Adrenal gland (tissue), 12 donors: ENCODE measurements around the gene THADA. TPM values are rescaled to one million over a fixed set of nuclear protein-coding genes. Genes with fewer than 3 reads are reported as not detected.

Experiments used
- DNase-seq, 7 donors: peaks; one replicate each; pipeline ENCODE4 v3.0.0-alpha.2; 2019 to 2020
- H3K27ac ChIP-seq, 5 donors: fragments of 200-600 bp; sonication (generic) in 4 of 5; 1 replicate in 3 of 5; 2 replicates in 2 of 5; pipeline versions ENCODE4 v1.5.1 to v1.8.0; 2016 to 2020; ENCODE audit warnings: mild to moderate bottlenecking in 1 of 5
- H3K27me3 ChIP-seq: fragments of 200-600 bp; 2 replicates; pipeline ENCODE4 v1.8.0; 2021
- H3K36me3 ChIP-seq, 2 donors: fragments of 200-600 bp; replicated peaks in 1 of 2; 1 replicate in 1 of 2; 2 replicates in 1 of 2; pipeline versions ENCODE4 v1.5.1 to v1.8.0; 2018 to 2022
- H3K4me1 ChIP-seq, 2 donors: fragments of 200-600 bp; replicated peaks in 1 of 2; 1 replicate in 1 of 2; 2 replicates in 1 of 2; pipeline versions ENCODE4 v1.5.1 to v1.8.0; 2018 to 2021
- H3K4me3 ChIP-seq, 4 donors: fragments of 200-600 bp; sonication (generic) in 3 of 4; one replicate each; pipeline ENCODE4 v1.5.1; 2016 to 2018
- H3K9me3 ChIP-seq, 3 donors: fragments of 200-600 bp; sonication (generic) in 1 of 3; replicated peaks in 1 of 3; 1 replicate in 2 of 3; 2 replicates in 1 of 3; pipeline versions ENCODE4 v1.5.1 to v1.8.0; 2016 to 2021
- CTCF ChIP-seq, 6 experiments: fragments of 450-650 bp in 4 of 6; fragments of 200-600 bp in 2 of 6; sonication (generic) in 1 of 6; IDR thresholded peaks; 1 replicate in 5 of 6; 2 replicates in 1 of 6; pipeline versions ENCODE4 v1.5.1 to v1.8.0; 2016 to 2021; ENCODE audit warnings: antibody characterized with exemption in 6 of 6, mild to moderate bottlenecking in 2 of 6, moderate library complexity in 1 of 6
- POLR2A ChIP-seq, 2 donors: fragments of 450-650 bp; IDR thresholded peaks; one replicate each; pipeline ENCODE4 v1.6.1; 2017; ENCODE audit warnings: antibody characterized with exemption in 2 of 2, mild to moderate bottlenecking in 2 of 2, moderate library complexity in 1 of 2
- WGBS, 4 donors: extraction: QIAGEN DNeasy Blood & Tissue Kit in 2 of 4; methylation state at CpG; one replicate each; pipeline versions ENCODE4 v1.1.5 to v1.1.7; 2013 to 2017; 5-methylcytosine and 5-hydroxymethylcytosine counted together
- intact Hi-C, 2 donors: fragments of 100-400 bp; cut with DNase I; formaldehyde crosslinking; loops; one replicate each; pipeline versions ENCODE4 v1.14.1 to v1.15.0; 2022 to 2023
- polyA plus RNA-seq, 3 donors: library from polyadenylated mRNA; stranded (reverse); fragments of 200-250 nt in 2 of 3; fragments of 350-450 nt in 1 of 3; fragmentation: Illumina TruSeq in 1 of 3; extraction: RNeasy Lipid Tissue Mini Kit (QIAGEN cat#74804) in 1 of 3; gene quantifications; one replicate each; pipeline ENCODE4 v1.2.3, GENCODE V29; 2013 to 2014
- total RNA-seq, 9 donors: library from RNA; depleted of rRNA in 4 of 9; stranded (reverse); fragments of >200 nt in 4 of 9; fragments of 120-200 nt in 1 of 9; fragmentation: NEBNext Ultra II Directional in 1 of 9; extraction: Animal tissue kit (Norgen Biotek cat#: 25700) in 1 of 9; gene quantifications; one replicate each; pipeline versions ENCODE4 v1.1.0 to v1.2.4, GENCODE V29; 2013 to 2023
- donor health status: healthy with polysubstance abuse.
- donor health status: Bipolar disorder and iron deficiency.
- donor health status: DM: yes; HTN: yes; CAD: no.
- donor health status: DM: no; HTN: no; CAD: no.
- donor health status: DM: no; HTN: no; CAD: no.
- donor health status: DM: yes; HTN: yes; CAD: no.

Gene THADA
- total and polyA plus RNA-seq, 12 donors: 14.1 to 38.4 (median 25.4) TPM

- Histone ChIP-seq H3K27ac (peak overlapping the region in 1 of 5 donors; percentile 84), H3K27me3 (no peaks in the 10 kb centered on the region), H3K9me3 (no peaks in the 10 kb centered on the region), H3K4me3 (no peak overlapping the region), H3K36me3 (no peaks in the 10 kb centered on the region), H3K4me1 (peaks cover 43 to 53% of the 10 kb centered on the region in 2 donors)
- 85 to 93% (median 90%) methylated on average over 13 of the region's 13 CpGs for WGBS, 4 donors
- TF ChIP-seq POLR2A (IDR thresholded peaks at IDR 0.05): no peak
- TF ChIP-seq CTCF (IDR thresholded peaks at IDR 0.05): no peak
- DNase-seq: no peak
- intact Hi-C loops: no loop called here
These were observed 253.7 kb downstream of the THADA start for GRCh38 chr2:43341959-43342757.

GRCh38 chr2:43340945-43341356, 254.9 kb downstream of the THADA start:
- peaks cover 36 to 47% of the 10 kb centered on the region in 2 donors for H3K4me1 ChIP-seq
- H3K4me3 ChIP-seq: no peak overlapping the region
- no peaks in the 10 kb centered on the region for H3K9me3 ChIP-seq
- H3K27me3 ChIP-seq: no peaks in the 10 kb centered on the region
- DNase-seq: no peak
- TF ChIP-seq CTCF (IDR thresholded peaks at IDR 0.05): no peak
- TF ChIP-seq POLR2A (IDR thresholded peaks at IDR 0.05): no peak
- no peaks in the 10 kb centered on the region for H3K36me3 ChIP-seq
- intact Hi-C loops: no loop called here
- 91 to 97% (median 93%) methylated on average over 1 of the region's 1 CpG for WGBS, 4 donors
- peak overlapping the region in 2 of 5 donors; percentile 16 to 56 for H3K27ac ChIP-seq

- Histone ChIP-seq H3K27me3 (no peaks in the 10 kb centered on the region), H3K27ac (peak overlapping the region in 2 of 5 donors; percentile 37 to 56), H3K36me3 (no peaks in the 10 kb centered on the region), H3K9me3 (no peaks in the 10 kb centered on the region), H3K4me3 (no peak overlapping the region), H3K4me1 (peaks cover 28 to 38% of the 10 kb centered on the region in 2 donors)
- intact Hi-C loops: no loop called here
- peak in 1 of 7 donors; percentile 19 for DNase-seq
- WGBS, 4 donors: 86 to 92% (median 89%) methylated on average over 2 of the region's 2 CpGs
- TF ChIP-seq CTCF (IDR thresholded peaks at IDR 0.05): no peak
- TF ChIP-seq POLR2A (IDR thresholded peaks at IDR 0.05): no peak
These were observed 255.8 kb downstream of the THADA start for GRCh38 chr2:43340066-43340465.

GRCh38 chr2:43333656-43334144, 262.1 kb downstream of the THADA start:
- Histone ChIP-seq H3K4me3 (peak overlapping the region in 1 of 4 donors; percentile 21), H3K36me3 (no peaks in the 10 kb centered on the region), H3K27me3 (no peaks in the 10 kb centered on the region), H3K27ac (peak overlapping the region; percentile 1 to 86 (median 72)), H3K9me3 (no peaks in the 10 kb centered on the region), H3K4me1 (peaks cover 40 to 54% of the 10 kb centered on the region in 2 donors)
- TF ChIP-seq CTCF (IDR thresholded peaks at IDR 0.05) (no peak), POLR2A (IDR thresholded peaks at IDR 0.05) (peak in 1 of 2 donors; percentile 66)
- 0 to 6% (median 2%) methylated on average over 2 of the region's 2 CpGs for WGBS, 4 donors
- intact Hi-C loops: no loop called here
- DNase-seq: peak in 5 of 7 donors; percentile 40 to 69 (median 53)
